GM12878 (cell line): ENCODE measurements around the gene CREB3. TPM values are rescaled to one million over a fixed set of nuclear protein-coding genes. Genes with fewer than 3 reads are reported as not detected.
A peak's percentile ranks its signal among the peaks of the same experiment; 100 is the strongest.

Source experiments
- BMI1 ChIP-seq: fragments of 450-650 bp; IDR thresholded peaks from 2 replicates; pipeline ENCODE4 v1.6.1; 2016; ENCODE audit warnings: mild to moderate bottlenecking, moderate library complexity, borderline replicate concordance
- ETV6 ChIP-seq, 2 experiments: fragments of 450-650 bp in 1 of 2; IDR thresholded peaks in 1 of 2; conservative IDR thresholded peaks in 1 of 2; 2 replicates each; pipeline ENCODE4 v1.6.1; 2014; ENCODE audit warnings: antibody characterized with exemption in 1 of 2, borderline replicate concordance in 1 of 2, low read depth in 1 of 2, mild to moderate bottlenecking in 1 of 2, moderate library complexity in 1 of 2
- EZH2 ChIP-seq: IDR thresholded peaks from 2 replicates; pipeline ENCODE4 v1.6.1; 2012; ENCODE audit warnings: low read depth, mild to moderate bottlenecking, control low read depth, inconsistent platforms, low read length, borderline replicate concordance; ENCODE audit not compliant: control insufficient read depth
- FOXK2 ChIP-seq: fragments of 450-650 bp; IDR thresholded peaks from 2 replicates; pipeline ENCODE4 v1.6.1; 2017; ENCODE audit warnings: mild to moderate bottlenecking, moderate library complexity
- GABPA ChIP-seq: IDR thresholded peaks from 2 replicates; pipeline ENCODE4 v1.6.1; 2014; ENCODE audit warnings: antibody characterized with exemption, low read depth, mild to moderate bottlenecking, inconsistent platforms
- GATAD2B ChIP-seq: fragments of 450-650 bp; conservative IDR thresholded peaks from 2 replicates; pipeline ENCODE4 v1.6.1; 2017; ENCODE audit warnings: low read depth, mild to moderate bottlenecking, moderate library complexity
- KDM1A ChIP-seq: fragments of 200-600 bp; sonication (generic); IDR thresholded peaks from 2 replicates; pipeline ENCODE4 v1.6.1; 2016; ENCODE audit warnings: borderline replicate concordance
- MLLT1 ChIP-seq: fragments of 450-650 bp; IDR thresholded peaks from 2 replicates; pipeline ENCODE4 v1.6.1; 2016; ENCODE audit warnings: mild to moderate bottlenecking
- POLR2AphosphoS5 ChIP-seq: IDR thresholded peaks from 2 replicates; pipeline ENCODE4 v1.6.1; 2011; ENCODE audit warnings: mild to moderate bottlenecking, low read length, inconsistent platforms
- SMAD5 ChIP-seq: IDR thresholded peaks from 2 replicates; pipeline ENCODE4 v1.6.1; 2016; ENCODE audit warnings: antibody characterized with exemption, low read depth
- ZNF687 ChIP-seq: fragments of 450-650 bp; IDR thresholded peaks from 2 replicates; pipeline ENCODE4 v1.6.1; 2017; ENCODE audit warnings: mild to moderate bottlenecking, moderate library complexity
- polyA plus RNA-seq, 11 experiments: library from polyadenylated mRNA; depleted of rRNA in 4 of 11; unstranded in 6 of 11; stranded (reverse) in 5 of 11; fragments of >200 nt; fragmentation: Nextera tagmentation in 4 of 11; fragmentation: Illumina TruSeq in 1 of 11; extraction: Ambion mirVana in 4 of 11; extraction: Trizol in 1 of 11; gene quantifications; 1 replicate in 1 of 11; 2 replicates in 10 of 11; pipeline versions ENCODE4 v1.2.1 to v1.2.3, GENCODE V29; 2011 to 2016; ENCODE audit warnings: inconsistent platforms in 2 of 11, missing spikeins in 2 of 11, low read depth in 1 of 11
- total RNA-seq, 4 experiments: library from RNA; depleted of rRNA in 3 of 4; stranded (reverse); fragments of >200 nt in 3 of 4; fragmentation: Illumina TruSeq in 1 of 4; extraction: Trizol in 1 of 4; gene quantifications; 2 replicates each; pipeline versions ENCODE4 v1.2.1 to v1.2.3, GENCODE V29; 2013 to 2021
- TF ChIP-seq, protein P1 (sequence below): fragments of 450-650 bp; IDR thresholded peaks from 2 replicates; pipeline ENCODE4 v1.6.1; 2016; ENCODE audit warnings: mild to moderate bottlenecking, moderate library complexity, borderline replicate concordance
- TF ChIP-seq, protein P2 (sequence below): fragments of 450-650 bp; conservative IDR thresholded peaks from 2 replicates; pipeline ENCODE4 v1.6.1; 2017; ENCODE audit warnings: mild to moderate bottlenecking, moderate library complexity

The CREB3 gene
- total and polyA plus RNA-seq, 10 of the 15 experiments (the other 5 are each of a cell fraction or from before 2014, with no cell fraction given) = 9.8 to 38.9 (median 19.8) TPM

GRCh38 chr9:35757226-35757891, 24.9 kb downstream of the CREB3 start (continued):
- TF ChIP-seq KDM1A = no peak
- no peak for TF ChIP-seq EZH2
- TF ChIP-seq FOXK2 = no peak
- peak; percentile 70; the same call in 1 of the 2 replicates for TF ChIP-seq MLLT1
- TF ChIP-seq, protein P1, sequence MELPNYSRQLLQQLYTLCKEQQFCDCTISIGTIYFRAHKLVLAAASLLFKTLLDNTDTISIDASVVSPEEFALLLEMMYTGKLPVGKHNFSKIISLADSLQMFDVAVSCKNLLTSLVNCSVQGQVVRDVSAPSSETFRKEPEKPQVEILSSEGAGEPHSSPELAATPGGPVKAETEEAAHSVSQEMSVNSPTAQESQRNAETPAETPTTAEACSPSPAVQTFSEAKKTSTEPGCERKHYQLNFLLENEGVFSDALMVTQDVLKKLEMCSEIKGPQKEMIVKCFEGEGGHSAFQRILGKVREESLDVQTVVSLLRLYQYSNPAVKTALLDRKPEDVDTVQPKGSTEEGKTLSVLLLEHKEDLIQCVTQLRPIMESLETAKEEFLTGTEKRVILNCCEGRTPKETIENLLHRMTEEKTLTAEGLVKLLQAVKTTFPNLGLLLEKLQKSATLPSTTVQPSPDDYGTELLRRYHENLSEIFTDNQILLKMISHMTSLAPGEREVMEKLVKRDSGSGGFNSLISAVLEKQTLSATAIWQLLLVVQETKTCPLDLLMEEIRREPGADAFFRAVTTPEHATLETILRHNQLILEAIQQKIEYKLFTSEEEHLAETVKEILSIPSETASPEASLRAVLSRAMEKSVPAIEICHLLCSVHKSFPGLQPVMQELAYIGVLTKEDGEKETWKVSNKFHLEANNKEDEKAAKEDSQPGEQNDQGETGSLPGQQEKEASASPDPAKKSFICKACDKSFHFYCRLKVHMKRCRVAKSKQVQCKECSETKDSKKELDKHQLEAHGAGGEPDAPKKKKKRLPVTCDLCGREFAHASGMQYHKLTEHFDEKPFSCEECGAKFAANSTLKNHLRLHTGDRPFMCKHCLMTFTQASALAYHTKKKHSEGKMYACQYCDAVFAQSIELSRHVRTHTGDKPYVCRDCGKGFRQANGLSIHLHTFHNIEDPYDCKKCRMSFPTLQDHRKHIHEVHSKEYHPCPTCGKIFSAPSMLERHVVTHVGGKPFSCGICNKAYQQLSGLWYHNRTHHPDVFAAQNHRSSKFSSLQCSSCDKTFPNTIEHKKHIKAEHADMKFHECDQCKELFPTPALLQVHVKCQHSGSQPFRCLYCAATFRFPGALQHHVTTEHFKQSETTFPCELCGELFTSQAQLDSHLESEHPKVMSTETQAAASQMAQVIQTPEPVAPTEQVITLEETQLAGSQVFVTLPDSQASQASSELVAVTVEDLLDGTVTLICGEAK = no peak
- no peak for TF ChIP-seq BMI1
- TF ChIP-seq GABPA = no peak
- TF ChIP-seq, protein P2, sequence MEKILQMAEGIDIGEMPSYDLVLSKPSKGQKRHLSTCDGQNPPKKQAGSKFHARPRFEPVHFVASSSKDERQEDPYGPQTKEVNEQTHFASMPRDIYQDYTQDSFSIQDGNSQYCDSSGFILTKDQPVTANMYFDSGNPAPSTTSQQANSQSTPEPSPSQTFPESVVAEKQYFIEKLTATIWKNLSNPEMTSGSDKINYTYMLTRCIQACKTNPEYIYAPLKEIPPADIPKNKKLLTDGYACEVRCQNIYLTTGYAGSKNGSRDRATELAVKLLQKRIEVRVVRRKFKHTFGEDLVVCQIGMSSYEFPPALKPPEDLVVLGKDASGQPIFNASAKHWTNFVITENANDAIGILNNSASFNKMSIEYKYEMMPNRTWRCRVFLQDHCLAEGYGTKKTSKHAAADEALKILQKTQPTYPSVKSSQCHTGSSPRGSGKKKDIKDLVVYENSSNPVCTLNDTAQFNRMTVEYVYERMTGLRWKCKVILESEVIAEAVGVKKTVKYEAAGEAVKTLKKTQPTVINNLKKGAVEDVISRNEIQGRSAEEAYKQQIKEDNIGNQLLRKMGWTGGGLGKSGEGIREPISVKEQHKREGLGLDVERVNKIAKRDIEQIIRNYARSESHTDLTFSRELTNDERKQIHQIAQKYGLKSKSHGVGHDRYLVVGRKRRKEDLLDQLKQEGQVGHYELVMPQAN = 0 out of 2 replicates have a peak, but pooled peaks have one; percentile 13
- TF ChIP-seq ETV6 (conservative IDR thresholded peaks at IDR 0.05 in 1 of 2, IDR thresholded peaks at IDR 0.05 in 1 of 2; ENCODE audit: borderline replicate concordance in 1 of 2, low read depth in 1 of 2) = no peak; a peak in 1 of 4 replicates
- TF ChIP-seq SMAD5 = no peak
- peak; percentile 79 for TF ChIP-seq POLR2AphosphoS5
- TF ChIP-seq GATAD2B = peak; percentile 63
- TF ChIP-seq ZNF687 = peak; percentile 30; the same call in 1 of the 2 replicates
